NB4 (cell line): Measurements from ENCODE around the gene PROB1.

Experiments used
- DNase-seq: peaks from one replicate; pipeline ENCODE4 v3.0.0; 2010; ENCODE audit warnings: low read depth
- H3K4me3 ChIP-seq: one replicate; pipeline ENCODE4 v1.5.1; 2011; ENCODE audit warnings: mild to moderate bottlenecking, low read depth, low read length, moderate library complexity
- MYC ChIP-seq: IDR thresholded peaks from 2 replicates; pipeline ENCODE4 v1.6.1; 2011; ENCODE audit warnings: low read depth, low read length
- POLR2A ChIP-seq: IDR thresholded peaks from 2 replicates; pipeline ENCODE4 v1.6.1; 2011; ENCODE audit warnings: mild to moderate bottlenecking; ENCODE audit not compliant: insufficient read length; ENCODE audit errors: extremely low read depth
- TF ChIP-seq, protein P1 (sequence below): IDR thresholded peaks from one replicate; pipeline ENCODE4 v1.5.1; 2012; ENCODE audit warnings: low read depth, low read length
- TF ChIP-seq, protein P2 (sequence below): IDR thresholded peaks from 2 replicates; pipeline ENCODE4 v1.6.1; 2011; ENCODE audit warnings: low read depth, low read length

The PROB1 gene

DNA sequence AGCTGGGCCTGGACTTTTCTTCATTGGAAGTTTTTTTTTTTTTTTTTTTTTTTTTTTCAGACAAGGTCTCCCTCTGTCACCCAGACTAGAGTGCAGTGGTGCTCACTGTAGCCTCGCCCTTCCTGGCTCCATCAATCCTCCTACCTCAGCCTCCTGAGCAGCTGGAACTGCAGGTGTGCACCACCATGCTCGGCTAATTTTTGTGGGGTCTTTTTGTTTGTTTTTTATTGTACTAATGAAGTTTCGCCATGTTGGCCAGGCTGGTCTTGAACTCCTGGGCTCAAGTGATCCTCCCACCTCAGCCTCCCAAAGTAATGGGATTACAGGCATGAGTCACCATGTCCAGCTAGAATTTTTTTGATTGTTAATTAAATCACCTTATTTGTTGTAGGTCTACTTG, 40.8 kb upstream of the PROB1 start:
- no peak for DNase-seq
- no peak overlapping the region for H3K4me3 ChIP-seq
- TF ChIP-seq, protein P1, sequence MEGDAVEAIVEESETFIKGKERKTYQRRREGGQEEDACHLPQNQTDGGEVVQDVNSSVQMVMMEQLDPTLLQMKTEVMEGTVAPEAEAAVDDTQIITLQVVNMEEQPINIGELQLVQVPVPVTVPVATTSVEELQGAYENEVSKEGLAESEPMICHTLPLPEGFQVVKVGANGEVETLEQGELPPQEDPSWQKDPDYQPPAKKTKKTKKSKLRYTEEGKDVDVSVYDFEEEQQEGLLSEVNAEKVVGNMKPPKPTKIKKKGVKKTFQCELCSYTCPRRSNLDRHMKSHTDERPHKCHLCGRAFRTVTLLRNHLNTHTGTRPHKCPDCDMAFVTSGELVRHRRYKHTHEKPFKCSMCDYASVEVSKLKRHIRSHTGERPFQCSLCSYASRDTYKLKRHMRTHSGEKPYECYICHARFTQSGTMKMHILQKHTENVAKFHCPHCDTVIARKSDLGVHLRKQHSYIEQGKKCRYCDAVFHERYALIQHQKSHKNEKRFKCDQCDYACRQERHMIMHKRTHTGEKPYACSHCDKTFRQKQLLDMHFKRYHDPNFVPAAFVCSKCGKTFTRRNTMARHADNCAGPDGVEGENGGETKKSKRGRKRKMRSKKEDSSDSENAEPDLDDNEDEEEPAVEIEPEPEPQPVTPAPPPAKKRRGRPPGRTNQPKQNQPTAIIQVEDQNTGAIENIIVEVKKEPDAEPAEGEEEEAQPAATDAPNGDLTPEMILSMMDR: no peak
- TF ChIP-seq POLR2A (no peak), MYC (no peak)
- TF ChIP-seq, protein P2, sequence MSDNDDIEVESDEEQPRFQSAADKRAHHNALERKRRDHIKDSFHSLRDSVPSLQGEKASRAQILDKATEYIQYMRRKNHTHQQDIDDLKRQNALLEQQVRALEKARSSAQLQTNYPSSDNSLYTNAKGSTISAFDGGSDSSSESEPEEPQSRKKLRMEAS: no peak

DNA sequence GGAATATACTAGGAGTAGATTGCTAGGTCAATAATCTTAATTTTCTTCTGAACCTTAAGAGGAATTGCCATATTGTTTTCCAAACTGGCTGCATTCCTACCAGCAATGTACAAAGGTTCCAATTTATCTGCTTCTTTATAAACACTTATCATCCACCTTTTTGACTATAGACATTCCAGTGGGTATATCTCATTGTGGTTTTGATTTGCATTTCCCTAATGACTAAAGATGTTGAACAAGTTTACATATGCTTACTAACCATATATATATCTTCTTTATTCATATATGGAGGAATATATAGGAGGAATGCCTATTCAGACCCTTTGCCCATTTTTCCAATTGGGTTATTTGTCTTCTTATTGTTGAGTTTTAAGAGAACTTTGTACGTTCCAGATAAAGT, 36.8 kb upstream of the PROB1 start:
- no peak overlapping the region for H3K4me3 ChIP-seq
- TF ChIP-seq MYC (no peak), POLR2A (no peak)
- TF ChIP-seq, protein P2: no peak
- TF ChIP-seq, protein P1: no peak
- DNase-seq: no peak

DNA sequence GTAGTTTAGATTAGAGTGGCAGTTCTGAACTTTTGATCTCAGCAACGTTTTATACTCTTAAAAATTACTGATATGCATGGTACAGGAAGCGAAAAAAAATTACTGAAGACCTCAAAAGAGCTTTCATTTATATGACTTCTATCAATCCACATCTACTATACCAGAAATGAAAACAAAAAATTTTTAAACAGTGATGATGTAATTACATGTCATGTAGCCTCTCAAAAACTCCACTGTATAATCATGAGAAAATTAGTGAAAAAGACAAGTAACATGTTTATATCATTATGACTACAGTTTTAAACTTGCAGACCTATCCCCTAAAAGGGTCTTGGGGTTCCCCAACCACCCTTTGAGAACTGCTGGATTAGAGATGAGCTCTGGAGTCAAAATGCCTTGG, 35.1 kb upstream of the PROB1 start:
- no peak for DNase-seq
- TF ChIP-seq, protein P2: no peak
- TF ChIP-seq POLR2A: no peak
- no peak for TF ChIP-seq MYC
- TF ChIP-seq, protein P1: no peak
- no peak overlapping the region for H3K4me3 ChIP-seq

DNA sequence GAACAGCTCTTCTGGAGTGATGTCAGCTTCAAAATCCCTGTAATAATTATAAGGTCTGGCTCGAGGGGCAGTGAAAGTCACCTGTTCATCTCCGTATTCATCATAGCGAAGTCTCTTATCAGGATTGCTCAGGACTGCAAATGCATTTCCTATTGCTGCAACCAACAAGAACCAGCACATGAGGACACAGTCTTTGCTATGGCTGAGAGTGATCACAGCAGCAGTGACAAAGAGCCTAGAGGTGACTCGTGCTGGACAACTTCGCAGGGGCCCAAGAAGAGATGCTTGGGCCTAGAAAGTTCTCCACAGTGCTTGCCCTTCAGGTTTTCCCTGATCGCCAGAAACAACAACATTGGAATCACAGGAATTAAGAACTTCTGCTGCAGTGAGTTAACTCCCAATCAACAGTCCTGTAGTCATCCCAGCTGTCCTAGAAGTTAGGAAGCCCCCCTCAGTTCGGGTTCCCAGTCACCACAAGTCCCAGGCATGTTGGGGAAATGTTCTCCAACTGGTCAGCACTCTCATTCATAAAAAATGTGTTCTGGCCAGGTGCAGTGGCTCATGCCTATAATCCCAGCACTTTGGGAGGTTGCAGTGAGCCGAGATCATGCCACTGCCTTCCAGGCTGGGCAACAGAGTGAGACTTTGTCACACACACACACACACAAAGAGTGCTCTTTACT, 31.4 kb upstream of the PROB1 start:
- DNase-seq: no peak
- no peak overlapping the region for H3K4me3 ChIP-seq
- TF ChIP-seq MYC: no peak
- TF ChIP-seq, protein P2: no peak
- TF ChIP-seq, protein P1: no peak
- no peak for TF ChIP-seq POLR2A

DNA sequence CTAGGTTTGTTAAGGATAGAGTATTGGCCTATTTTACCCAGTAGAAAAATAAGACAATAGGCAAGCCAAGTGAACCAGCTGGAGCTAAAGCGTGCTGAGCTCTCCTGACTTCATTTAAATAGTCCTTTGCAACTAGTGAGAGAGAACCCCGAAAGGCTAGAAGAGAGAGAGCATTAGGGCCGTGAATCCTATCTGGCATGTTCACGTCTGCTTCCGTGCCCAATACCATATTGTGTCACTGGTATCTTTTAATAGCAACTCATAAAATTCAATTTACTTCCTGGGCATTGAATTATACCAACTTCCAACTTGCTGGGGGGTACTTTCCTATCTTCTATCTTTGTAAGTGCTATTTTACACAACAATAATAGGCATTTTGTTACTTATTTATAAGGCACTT, 30.6 kb upstream of the PROB1 start:
- TF ChIP-seq, protein P1: no peak
- TF ChIP-seq, protein P2: no peak
- TF ChIP-seq POLR2A (no peak), MYC (no peak)
- no peak for DNase-seq
- no peak overlapping the region for H3K4me3 ChIP-seq
